NCI-H1105 (cell line): ENCODE measurements around the gene ORAI3.

Experiments used
- DNase-seq: peaks from one replicate; lab custom pipeline; 2025; lab: John Stamatoyannopoulos, UW

The ORAI3 gene

DNA sequence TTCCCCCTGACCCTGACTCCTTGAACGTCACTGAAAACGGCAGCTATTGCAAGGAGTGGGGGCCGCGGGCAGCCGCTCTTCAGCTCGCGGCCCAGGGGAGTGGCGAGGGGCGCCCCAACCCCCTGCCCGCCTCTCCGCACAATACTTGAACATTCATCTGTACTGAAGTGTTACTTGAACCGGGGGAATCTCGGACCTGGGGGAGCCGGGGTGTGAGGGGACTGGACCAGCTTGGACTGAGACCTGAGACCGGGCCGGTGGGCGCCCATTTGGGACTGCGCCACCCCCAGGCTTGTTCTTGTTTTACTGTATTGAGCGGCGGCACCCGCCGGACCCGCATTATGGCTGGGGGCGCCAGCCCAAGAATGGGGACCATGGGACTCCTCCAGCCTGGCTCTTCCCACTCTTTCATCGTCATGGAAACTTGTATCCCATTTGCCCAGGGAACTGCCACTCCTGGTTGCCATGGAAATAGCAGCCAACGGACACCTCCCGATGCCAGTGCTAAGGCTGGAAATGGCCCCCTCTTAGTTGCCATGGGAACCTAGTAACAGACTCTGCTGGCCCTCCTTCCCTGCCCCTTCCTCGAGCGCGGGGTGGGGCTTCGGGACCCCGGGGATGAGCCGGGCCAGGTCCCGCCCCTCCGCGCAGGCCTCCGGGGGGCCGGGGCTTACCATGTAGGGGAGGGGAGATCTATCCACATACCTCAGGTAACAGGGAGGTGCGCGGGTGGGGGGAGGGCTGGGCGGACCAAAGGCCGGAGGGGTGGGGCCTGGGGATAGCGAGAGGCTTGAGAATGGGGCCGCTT, 805 bp upstream of the ORAI3 start:
- DNase-seq = peak; percentile 98

GRCh38 chr16:30949650-30950515, 1.0 kb downstream of the ORAI3 start:
- peak; percentile 50 for DNase-seq

DNA sequence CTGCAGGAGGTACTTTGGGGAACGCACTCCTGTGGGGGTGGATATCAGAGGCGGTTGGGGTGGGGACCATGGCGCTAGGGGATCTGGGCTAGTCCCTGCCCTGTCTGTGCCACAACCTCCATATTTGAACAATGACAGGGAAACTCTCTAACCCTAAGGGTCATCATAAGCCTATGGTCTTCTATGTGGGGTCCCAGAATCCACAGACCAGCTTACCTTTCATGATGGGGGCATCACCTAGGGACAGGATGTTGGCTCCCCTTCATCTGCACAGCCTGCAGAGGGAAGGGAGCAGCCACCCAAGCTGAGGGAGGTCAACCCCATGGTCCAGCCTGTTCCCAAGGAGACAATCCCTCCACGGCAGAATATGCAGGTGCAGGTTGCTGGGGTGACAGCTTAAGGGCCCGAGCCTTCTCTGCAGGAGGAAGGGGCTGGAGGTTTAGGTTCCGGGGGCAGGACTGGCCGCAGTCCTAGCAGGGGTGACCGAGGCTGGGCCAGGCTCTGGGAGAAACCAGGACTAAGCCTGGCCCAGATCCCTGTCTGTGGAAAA, 1.7 kb downstream of the ORAI3 start:
- no peak for DNase-seq

GRCh38 chr16:30951193-30951592, 2.3 kb downstream of the ORAI3 start:
- no peak for DNase-seq

DNA sequence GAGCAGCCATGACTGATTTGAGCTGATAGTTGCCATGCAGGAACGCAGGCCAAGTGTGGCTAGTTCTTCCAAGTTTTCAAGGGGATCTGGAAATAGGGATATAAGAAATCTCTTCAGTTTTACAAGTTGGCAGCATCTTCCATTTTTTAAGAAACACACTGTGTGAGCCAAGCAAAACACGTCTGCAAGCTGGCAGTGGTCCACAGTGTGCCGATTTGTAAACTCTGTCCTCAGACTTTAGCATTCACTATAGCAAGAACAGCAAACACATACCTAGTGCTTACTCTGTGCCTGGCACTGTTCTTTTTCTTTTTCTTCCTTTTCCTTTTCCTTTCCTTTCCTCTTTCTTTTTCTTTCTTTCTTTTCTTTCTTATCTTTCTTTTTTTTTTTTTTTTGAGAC, 2.9 kb downstream of the ORAI3 start:
- DNase-seq = no peak

GRCh38 chr16:30953111-30953510, 4.2 kb downstream of the ORAI3 start:
- DNase-seq = no peak

DNA sequence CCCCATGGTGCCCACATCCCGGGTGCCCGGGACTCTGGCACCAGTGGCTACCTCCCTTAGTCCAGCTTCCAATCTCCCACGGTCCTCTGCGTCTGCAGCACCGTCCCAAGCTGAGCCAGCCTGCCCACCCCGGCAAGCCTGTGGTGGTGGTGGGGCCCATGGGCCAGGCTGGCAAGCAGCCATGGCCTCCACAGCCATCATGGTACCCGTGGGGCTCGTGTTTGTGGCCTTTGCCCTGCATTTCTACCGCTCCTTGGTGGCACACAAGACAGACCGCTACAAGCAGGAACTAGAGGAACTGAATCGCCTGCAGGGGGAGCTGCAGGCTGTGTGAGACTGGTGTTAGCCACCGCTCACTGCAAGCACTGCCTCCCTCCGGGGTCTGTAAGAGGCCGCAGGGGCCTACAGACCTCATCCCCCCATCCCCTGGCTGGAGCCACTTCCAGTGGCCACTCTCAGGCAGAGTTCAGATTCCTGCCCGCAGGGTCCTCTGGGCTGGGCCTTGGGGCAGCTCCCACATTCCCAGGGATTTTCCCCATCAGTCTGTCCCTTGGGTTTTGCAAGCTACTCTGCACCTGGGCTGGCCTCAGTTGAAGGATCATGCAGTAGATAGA, 4.8 kb downstream of the ORAI3 start:
- peak; percentile 48 for DNase-seq

DNA sequence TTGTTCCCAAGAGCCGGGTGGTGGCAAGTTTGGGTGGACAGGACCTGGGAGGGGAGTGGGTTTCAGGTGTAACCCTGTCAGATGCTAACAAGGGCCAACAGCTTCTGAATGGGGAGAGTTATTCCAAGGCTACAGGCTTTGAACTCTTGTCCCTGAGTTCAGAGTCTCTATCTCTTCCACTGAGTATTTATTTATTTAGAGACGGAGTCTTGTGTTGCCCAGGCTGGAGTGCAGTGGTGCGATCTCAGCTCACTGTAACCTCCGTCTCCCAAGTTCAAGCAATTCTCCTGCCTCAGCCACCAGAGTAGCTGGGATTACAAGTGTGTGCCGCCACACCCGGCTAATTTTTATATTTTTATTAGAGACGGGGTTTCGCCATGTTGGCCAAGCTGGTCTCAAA, 6.1 kb downstream of the ORAI3 start:
- DNase-seq = no peak

DNA sequence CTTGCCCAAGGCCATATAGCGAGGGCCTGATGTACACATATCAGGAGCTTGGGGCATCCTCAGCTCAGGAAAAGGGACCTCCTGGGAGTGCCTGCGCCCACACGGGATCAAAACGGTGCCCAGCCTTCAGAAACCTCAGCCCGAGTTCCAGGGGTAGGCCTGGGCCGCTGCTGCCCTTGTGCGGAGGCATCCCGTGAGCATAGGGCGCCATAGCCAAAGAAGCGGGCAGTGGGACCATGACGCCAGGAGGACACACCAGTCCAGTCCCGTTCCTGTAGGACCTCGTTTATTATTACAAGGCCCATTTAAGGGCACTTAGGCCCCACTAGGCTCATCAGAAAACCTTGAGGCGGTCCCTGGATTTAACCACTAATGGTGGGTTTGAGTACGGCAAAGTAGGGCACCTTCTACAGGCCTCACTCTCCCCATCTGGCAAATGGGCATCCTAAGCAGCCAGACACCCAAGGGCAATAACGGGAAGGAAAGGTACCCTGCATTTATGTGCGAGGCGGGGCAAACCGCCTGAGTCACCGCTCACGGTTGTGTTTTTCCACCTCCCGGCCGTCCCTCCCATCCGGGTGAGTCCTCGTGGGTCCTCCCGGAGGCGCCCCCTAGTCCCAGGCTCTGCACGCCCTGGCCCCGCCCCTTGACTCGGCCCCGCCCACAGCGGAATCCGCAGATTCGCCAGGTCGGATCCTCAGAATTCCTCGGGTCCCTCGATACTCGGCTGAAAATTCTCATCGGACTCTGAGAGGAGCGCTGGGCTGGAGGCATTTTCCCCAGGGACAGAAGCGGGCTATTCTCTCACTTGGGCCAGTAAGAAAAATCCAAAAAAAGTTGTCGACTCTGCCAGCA, 8.0 kb downstream of the ORAI3 start:
- peak; percentile 55 for DNase-seq

DNA sequence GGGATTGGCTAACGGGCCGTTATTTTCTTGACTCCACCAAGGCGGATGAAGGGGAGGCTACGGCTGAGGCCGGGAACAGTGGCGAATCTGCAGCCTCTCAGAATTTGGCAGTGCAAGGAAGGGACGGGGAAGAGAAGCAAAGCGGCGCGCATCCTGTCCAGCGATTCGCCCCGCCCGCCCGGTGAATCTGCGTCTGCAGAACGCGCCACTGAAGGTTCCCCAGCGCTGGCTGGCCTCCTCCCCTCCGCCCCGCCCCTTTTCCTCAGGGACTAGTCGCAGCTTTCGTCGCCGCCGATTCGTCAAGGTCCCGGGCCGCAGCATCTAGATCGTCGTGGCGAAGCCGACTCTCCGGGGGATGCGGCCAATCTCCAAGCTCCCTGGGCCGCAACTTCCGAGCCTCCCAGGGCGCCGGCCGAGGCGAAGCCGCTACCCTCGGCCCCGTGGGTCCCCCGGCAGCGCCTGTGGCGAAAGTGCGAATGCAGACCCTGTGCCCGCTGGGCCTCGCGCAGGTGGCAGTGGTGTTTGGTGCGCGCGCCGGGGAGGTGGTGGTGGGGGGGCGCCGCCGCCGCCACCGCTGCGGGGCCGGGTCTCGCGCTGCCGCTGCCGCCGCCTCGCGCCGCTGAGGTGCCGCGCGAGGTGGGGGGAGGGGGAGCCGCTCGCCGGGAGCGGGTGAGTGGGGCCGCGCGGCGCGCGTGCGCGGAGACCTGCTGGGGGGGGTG, 8.7 kb downstream of the ORAI3 start, which contains the start of gene SETD1A:
SETD1A (plus strand) TSS at position 299 of the 719 bp plus-strand sequence. CDS start 978 bp downstream, outside the sequence.
- DNase-seq = peak; percentile 94

- no peak for DNase-seq
Measured at GRCh38 chr16:30958175-30959079, 9.6 kb downstream of the ORAI3 start.

DNA sequence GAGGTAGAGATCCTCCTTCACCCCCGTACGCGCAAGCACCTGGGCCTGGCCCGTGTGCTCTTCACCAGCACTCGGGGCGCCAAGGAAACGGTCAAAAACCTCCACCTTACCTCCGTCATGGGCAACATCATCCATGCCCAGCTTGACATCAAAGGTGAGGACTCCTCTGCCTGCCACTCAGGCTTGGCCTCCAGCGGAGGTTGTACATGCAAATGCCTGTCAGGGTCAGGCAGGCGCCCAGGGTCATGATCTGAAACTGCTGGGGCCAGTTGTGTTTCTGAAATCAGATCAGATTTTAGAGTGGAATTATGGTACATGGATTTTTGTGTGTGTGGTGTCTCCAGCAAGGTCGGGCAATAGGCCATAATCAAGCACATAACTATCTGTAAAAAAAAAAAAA, 12.5 kb downstream of the ORAI3 start:
- no peak for DNase-seq

DNA sequence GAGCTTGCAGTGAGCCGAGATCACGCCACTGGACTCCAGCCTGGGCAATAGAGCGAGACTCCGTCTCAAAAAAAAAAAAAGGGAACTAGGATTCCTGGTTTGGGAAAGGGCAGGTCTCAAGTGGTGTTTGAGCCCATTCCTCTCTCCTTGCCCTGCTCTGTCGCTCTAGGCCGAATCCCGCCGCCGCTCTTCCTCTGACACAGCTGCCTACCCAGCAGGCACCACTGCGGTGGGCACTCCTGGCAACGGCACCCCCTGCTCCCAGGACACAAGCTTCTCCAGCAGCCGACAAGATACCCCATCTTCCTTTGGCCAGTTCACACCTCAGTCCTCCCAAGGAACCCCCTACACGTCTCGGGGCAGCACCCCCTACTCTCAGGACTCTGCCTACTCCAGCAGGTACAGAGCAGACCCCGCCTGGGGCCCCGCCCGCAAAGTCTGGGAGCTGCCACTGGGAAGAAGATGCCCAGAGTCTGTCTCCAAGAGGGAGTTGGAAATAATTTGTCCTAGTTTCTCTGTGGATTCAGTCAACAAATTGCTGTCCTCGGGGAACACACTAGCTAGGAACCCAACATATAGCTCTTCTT, 15.2 kb downstream of the ORAI3 start:
- no peak for DNase-seq

GRCh38 chr16:30964574-30965226, 15.8 kb downstream of the ORAI3 start:
- DNase-seq = no peak

- no peak for DNase-seq
Measured at GRCh38 chr16:30965436-30965835, 16.6 kb downstream of the ORAI3 start.

DNA sequence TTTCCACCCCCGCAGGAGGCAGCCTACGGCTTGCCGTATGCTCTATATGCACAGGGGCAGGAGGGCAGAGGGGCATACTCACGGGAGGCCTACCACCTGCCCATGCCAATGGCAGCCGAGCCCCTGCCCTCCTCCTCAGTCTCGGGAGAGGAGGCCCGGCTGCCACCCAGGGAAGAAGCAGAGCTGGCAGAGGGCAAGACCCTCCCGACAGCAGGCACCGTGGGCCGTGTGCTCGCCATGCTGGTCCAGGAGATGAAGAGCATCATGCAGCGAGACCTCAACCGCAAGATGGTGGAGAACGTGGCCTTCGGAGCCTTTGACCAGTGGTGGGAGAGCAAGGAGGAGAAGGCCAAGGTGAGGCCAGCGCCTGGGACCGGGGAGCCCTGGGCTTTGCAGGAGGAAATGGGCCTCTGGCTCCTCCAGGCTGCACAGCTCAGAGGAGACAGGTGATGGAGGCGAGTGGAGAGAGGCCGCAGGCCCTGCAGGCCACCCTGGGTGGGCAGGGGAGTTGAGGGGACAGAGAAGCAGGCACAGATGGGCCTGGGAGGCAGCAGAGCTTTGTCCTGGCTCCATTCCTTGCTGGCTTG, 17.3 kb downstream of the ORAI3 start:
- no peak for DNase-seq

- no peak for DNase-seq
Measured at GRCh38 chr16:30967795-30968194, 18.9 kb downstream of the ORAI3 start.

DNA sequence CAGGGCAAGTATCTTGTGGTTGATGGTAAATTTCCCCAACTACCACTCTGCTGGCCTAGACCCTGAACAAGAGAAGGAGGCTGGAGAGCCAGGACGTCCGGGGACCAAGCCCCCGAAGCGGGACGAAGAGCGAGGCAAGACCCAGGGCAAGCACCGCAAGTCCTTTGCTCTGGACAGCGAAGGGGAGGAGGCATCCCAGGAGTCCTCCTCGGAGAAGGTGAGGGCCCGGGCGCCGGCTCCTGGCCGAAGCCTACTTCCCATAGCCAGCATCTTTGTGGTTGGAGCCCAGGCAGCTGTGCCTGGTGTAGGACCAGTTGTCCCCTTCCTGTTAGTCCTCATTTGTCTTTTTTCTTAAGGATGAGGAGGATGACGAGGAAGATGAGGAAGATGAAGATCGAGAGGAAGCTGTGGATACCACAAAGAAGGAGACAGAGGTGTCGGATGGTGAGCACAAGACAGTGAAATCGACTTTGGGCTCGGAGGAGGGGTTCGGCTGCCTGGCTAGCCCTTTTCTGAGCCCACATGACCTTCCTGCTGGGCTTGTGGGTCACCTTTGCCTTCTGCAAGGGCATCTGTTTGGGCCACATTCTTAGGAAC, 20.5 kb downstream of the ORAI3 start:
- DNase-seq = no peak
